ENCODE results near the gene NIPAL3.

Gene NIPAL3

GRCh38 chr1:24415334-24415909 lies at the start of gene NIPAL3:
Gene NIPAL3, plus strand, starts transcription at chr1:24415802. Its CDS starts 3,746 bp downstream, at chr1:24419548.
- DNase-seq, result peak; percentile 88

DNA sequence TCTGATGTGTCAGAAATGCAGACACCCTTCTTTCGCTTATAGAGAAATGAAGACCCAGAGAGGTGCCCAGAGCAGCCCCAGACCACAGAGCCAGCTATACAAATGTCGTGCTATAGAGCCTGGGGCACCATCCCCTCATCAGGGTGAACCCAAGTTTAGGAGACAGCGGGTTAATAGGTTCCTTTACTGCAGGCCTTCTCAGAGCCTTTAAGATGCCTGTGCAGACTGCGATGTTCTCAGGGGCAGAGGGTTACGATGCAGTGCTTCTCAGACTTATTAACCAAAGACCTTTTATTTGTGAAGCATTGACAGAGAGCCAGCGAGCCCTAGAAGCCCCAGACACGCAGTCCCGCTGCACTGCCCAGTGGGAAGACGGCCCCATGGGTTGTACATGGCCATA lies 48.9 kb upstream of the NIPAL3 start:
- DNase-seq, result no peak

DNA sequence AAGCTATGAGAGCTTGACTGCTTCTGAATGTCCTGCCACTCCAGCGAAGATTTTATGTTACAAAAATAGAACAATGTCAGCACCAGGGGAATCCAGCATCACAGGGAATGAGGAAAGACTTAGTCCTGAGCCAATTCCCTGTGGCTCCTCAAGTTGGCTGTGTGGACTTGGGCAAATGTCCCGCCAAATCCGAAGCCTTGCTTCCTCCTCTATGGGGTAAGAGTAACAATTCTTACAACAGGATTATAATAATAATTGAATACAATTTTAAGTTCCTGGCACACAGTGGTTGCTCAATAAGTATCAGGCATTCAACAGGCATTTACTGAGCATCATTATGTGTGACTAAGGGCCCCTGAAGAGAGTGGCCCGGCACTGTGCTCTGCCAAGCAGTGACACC lies 46.4 kb upstream of the NIPAL3 start:
- DNase-seq, result no peak

DNA sequence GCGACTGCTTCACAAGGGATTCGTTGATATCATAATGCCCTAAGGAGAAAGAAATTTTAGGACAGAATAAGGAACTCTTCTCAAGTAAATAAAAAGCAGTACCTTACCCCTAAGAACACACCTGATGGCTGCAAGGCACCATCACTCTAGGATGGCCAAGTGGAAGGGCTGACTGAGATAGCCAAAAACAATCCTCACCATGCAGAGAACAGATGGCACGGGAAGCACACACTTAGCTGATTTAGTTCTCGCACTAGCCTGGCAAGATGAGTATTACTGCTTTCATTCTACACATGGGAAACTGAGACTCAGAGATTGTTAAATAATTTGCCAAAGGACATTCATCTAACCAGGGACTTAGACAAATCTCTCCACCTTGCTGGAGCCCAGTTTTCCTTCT lies 45.8 kb upstream of the NIPAL3 start:
- DNase-seq, result no peak

DNA sequence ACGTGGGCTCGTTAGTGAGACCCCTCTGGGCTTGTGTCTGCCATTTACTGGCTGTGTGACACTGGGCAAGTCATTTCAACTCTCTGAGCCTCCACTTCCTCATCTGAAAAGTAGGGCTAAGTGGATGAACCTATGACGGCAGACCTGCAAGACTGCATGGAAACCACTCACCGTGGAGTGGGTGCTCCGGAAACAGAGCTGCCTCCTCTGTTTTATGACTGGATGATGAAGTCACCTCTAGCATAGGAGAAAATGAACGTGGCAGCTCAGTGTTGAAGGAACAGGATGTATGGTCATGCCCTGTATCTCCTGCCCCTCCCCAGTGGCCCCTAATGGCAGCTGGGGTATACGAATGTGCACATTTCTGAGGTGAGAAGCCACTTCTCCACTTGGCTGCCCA lies 42.6 kb upstream of the NIPAL3 start:
- DNase-seq, result no peak

DNA sequence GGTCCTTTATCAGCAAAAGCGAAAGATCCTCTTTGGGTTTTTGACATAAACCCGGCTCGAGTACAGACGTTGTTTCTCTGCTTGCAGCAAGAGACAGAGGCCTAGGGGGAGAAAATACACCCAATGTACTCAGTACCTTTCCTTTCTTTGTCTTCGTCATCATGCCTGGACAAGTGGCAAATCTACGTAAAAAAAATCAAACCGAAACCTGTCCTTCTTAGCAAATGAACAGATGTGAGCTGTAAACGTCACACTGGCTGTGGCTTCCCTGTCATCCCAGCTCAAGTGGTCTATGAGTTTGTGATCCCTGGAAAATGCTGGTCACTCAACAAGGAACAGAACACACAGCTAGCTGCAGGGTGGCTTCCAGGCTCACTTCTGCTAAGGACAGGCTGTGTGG lies 41.9 kb upstream of the NIPAL3 start:
- DNase-seq, result no peak

DNA sequence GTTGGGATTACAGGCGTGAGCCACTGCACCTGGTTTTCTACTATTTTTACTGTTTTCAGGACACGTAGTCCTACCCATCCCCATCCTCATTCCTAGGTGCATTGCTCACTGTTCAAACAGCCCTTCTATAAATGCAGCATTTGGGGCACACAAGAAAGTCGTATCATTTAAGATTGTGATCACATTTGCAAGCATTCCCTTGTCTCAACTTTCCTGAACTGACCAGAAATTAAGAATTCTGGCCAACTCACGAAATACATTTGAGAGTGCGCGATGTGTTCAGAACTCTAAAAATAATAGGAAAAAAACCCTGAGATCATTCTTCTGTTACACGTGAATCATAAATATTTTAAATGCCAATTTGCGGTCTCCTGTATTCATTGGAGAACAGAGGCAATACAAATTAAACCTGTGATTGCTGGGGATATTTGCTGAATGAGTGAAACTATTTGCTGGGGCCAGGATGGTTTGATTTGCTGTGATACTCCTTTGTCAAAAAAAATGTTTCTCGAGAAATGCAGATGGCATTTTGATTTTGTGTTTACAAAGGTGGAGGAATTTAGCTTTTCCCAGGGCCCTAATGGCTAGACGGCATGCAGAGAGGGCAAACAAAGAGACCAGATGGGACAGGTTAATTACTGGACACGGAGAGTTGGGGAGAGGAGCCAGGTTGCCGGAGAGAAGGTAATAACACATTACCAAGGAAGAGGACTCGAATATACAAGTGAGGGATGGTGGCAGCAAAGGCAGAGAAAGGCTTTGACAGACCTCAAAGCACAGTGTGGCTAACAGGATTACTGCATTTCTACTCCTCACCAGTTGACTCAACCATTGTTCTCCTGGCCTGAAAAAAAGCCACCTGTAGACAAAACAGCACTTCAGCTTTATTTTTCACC lies 40.5 kb upstream of the NIPAL3 start:
- no peak for DNase-seq

GRCh38 chr1:24379733-24380315 lies 35.8 kb upstream of the NIPAL3 start:
- DNase-seq, result no peak

DNA sequence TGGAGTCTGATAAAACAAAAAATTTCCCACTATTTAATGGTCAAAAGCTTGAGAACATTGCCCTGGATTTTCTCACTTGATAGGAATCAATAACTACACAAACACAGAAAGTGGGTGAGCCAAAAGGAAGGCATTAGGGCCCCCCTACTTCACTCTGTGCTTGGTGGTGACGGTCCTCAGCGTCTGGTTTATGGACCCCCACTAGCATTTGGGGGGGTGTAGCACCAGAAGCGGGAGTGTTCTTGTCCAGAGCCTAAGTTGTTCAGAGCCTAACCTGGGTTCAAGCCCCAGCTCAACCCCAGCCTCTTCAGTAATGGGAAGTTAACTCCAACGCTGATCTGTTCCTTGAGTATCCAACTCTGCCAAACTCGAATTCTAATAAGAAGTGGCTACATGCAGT lies 35.1 kb upstream of the NIPAL3 start:
- DNase-seq, result no peak

DNA sequence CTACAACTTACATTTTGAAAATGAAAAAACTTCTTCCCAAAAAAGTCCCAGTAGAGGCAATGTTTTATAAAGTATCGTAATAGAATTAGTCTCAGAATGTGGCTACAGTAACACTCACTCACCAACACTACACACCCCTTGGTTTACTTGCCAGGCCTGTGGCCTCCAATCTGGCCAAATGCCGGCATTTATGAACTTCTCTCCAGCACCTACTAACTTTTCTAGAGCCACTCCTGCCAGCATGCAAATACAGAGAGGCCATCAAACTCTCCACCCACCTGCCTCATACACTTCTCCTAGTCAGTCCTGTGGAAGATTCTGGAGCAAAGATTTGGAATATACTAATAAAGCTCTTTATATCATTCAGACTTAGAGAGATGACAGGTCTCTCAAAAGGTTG lies 34.3 kb upstream of the NIPAL3 start:
- no peak for DNase-seq

GRCh38 chr1:24382165-24382577 lies 33.4 kb upstream of the NIPAL3 start:
- DNase-seq, result no peak

- DNase-seq, result no peak
Observed at GRCh38 chr1:24383381-24383940, 32.1 kb upstream of the NIPAL3 start.

DNA sequence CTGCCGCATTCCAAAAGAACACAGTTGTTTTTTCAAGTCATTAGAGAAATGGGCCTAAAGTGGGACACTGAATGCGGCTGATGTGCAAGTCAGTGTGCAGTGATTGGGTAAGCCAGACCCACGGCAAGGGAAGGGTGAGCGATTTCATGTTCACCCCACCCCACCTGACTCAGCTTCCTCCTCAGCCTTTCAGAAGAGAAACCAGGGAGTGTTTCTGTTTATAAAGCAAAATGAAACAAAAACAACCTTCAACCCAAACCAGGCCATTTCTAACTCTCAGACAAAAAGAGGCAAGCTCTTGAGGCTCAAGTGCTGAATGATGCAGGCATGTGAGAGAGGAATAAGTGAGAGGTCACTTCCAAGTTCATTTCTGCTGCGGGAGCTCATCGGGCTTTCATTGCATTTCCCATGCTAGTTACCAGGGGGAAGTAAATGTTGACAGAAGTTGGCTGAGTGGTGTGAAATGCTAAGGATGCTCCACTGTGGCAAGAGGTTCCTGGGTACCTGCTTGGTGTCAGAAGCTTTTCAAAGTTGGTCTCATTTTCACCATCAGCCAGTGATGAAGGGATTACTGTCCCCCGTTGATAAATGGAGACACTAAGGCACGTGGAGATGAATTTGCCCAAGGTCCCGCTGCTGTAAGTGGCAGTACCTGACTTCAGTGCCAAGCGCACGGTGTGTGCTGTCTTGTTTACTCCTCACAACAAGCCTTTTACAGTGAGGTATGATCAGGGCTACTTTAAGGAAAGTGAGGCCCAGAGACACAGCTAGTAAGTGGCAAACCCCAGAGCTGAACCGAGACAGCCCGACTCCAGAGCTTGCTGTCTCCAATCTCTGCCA lies 31.1 kb upstream of the NIPAL3 start:
- no peak for DNase-seq

- DNase-seq, result no peak
Observed at GRCh38 chr1:24385160-24385940, 30.3 kb upstream of the NIPAL3 start.

- DNase-seq, result no peak
Observed at GRCh38 chr1:24386241-24386640, 29.4 kb upstream of the NIPAL3 start.

DNA sequence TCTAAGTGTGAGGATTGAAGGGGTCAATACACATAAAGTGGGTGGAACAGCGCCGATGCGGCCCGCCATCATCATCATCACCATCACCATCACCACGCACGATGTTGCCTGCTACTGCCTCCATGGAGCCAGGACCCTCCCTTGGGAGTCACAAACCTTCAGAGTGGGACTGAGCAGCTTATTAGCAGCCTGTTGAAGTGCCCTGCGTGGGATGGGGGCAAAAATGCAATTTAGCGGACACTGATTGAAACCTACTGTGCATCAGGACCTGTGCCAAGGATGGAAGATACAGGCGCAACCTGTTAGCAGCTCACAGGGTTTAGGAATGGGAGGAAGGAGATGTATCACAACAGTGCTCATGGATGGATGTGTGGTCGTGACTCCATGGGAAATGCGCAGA lies 28.7 kb upstream of the NIPAL3 start:
- no peak for DNase-seq

DNA sequence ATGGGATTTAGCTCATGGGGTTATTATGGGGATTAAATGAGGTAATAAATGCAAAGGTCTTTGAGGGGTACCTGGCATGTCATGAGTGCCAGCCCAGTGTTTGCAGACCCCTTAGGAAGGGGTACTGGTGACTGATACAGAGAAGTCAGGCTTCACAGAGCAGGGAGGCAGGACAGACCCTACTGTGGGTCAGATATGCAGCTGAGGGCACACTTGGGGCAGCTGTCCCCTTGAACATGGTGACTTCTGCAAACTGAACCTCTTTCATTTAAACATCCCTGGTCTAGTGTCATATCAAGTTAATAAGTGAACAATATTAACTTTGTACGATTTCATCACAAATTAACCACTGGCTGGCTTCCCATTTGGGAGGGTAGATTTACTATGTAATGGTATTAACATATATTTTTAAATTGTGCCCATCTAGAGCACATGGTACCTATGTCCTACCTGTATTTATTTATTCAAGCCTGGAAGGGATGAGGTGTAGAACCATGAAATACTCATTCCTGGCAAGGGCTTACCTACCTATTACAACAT lies 27.9 kb upstream of the NIPAL3 start:
- DNase-seq, result no peak

- no peak for DNase-seq
Observed at GRCh38 chr1:24388331-24388885, 27.2 kb upstream of the NIPAL3 start.

DNA sequence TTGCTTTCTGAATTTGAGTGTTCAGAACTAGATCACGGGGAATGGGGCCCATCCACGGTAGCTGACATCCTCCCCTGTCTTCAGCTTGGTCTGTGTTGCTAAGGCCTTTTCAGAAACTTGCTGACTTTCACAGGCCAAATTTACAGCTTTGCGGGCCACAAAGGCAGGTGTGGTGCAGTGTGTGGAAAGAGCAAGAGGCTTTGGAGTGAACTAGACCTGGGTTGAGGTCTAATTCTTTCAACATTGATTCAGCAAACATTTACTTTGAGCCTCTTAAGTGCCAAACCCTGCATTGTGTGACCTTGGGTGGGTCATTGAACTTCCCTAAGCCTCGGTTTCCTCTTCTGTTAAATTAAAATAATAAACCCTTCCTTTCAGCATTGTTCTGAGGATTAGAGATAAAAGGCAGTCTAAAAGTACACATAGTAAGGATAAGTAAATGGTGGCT lies 26.3 kb upstream of the NIPAL3 start:
- no peak for DNase-seq

- DNase-seq, result peak; percentile 39
Observed at GRCh38 chr1:24390924-24391782, 24.4 kb upstream of the NIPAL3 start.
